ENCODE results near the gene LSMEM2.

DNA sequence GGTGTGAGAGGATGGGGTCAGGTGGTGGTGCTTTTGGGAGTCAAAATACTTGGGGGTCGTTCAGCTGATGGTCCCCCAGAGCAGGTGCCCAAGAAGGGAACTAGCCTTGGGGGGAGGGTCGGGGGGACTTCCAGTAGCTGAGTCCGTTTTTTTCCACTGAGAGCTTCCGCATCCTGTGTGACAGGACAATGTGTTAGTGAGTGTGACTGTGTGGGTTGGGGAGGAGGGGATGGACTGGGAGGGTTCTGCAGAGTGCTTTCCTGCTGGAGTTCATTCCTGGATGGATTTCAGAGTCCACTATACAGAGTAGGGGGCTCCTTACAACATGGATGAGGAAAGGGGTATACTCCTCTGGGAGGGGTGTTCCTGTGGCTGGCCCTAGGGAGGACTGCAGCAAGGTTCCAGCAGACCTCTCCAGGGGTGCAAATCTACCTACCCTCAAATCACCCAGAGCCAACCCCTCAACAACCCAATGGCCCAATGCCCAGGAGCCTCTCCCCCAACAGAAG, 44.3 kb downstream of the LSMEM2 start:
- TF ChIP-seq, protein P1, sequence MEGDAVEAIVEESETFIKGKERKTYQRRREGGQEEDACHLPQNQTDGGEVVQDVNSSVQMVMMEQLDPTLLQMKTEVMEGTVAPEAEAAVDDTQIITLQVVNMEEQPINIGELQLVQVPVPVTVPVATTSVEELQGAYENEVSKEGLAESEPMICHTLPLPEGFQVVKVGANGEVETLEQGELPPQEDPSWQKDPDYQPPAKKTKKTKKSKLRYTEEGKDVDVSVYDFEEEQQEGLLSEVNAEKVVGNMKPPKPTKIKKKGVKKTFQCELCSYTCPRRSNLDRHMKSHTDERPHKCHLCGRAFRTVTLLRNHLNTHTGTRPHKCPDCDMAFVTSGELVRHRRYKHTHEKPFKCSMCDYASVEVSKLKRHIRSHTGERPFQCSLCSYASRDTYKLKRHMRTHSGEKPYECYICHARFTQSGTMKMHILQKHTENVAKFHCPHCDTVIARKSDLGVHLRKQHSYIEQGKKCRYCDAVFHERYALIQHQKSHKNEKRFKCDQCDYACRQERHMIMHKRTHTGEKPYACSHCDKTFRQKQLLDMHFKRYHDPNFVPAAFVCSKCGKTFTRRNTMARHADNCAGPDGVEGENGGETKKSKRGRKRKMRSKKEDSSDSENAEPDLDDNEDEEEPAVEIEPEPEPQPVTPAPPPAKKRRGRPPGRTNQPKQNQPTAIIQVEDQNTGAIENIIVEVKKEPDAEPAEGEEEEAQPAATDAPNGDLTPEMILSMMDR (IDR thresholded peaks at IDR 0.05) = no peak
- TF ChIP-seq SP1 (CRISPR knock-in tag; conservative IDR thresholded peaks at IDR 0.05) (no peak), NR1H2 (CRISPR knock-in tag; IDR thresholded peaks at IDR 0.05) (no peak), RELA (CRISPR knock-in tag; IDR thresholded peaks at IDR 0.05; ENCODE audit: borderline replicate concordance) (no peak), NR3C1 (CRISPR knock-in tag; conservative IDR thresholded peaks at IDR 0.05; ENCODE audit: low read depth) (no peak), FOXP1 (CRISPR knock-in tag; IDR thresholded peaks at IDR 0.05; ENCODE audit: borderline replicate concordance) (no peak)

All from WTC11 (cell line).